Activated T-helper 1 cell treated with anti-CD3 and anti-CD28 coated beads, Interleukin-12 subunit alpha, Interleukin-12 subunit beta, Interleukin-2, Interleukin-4 antibody, amounts not matched to agents 30 ng/mL and 10 ng/mL and 1 ng/mL, durations not matched to agents 14 hours and 24 hours and 36 hours (primary cell): ENCODE results near the gene RPSA. TPM values are rescaled to one million over a fixed set of nuclear protein-coding genes. Genes with fewer than 3 reads are reported as not detected.
"Not testable (repeated sequence)": the region's sequence is repeated elsewhere in the genome, so short reads cannot be mapped to it uniquely, and the experiment has no call there.

ENCODE experiments used
- DNase-seq: peaks from one replicate; pipeline ENCODE4 v3.0.0; 2021; ENCODE audit warnings: low spot score
- H3K27ac Mint-ChIP-seq: one replicate; pipeline ENCODE4 v1.8.0; 2021; ENCODE audit warnings: mild to moderate bottlenecking, mixed read lengths
- H3K27me3 Mint-ChIP-seq: one replicate; pipeline ENCODE4 v1.8.0; 2022; ENCODE audit warnings: mild to moderate bottlenecking, moderate library complexity, mixed read lengths; ENCODE audit not compliant: insufficient read depth
- H3K36me3 Mint-ChIP-seq: one replicate; pipeline ENCODE4 v1.8.0; 2021; ENCODE audit warnings: low read depth, mixed read lengths
- H3K4me1 Mint-ChIP-seq: one replicate; pipeline ENCODE4 v1.8.0; 2021; ENCODE audit warnings: low read depth, mixed read lengths
- H3K4me3 Mint-ChIP-seq: one replicate; pipeline ENCODE4 v1.8.0; 2021; ENCODE audit warnings: mild to moderate bottlenecking, moderate library complexity, mixed read lengths
- H3K9me3 Mint-ChIP-seq: one replicate; pipeline ENCODE4 v1.8.0; 2021; ENCODE audit warnings: mixed read lengths
- intact Hi-C: fragments of 100-400 bp; cut with micrococcal nuclease; formaldehyde crosslinking; loops from one replicate; pipeline ENCODE4 v1.15.1; 2024
- total RNA-seq: library from RNA; stranded (reverse); gene quantifications from 2 replicates; pipeline ENCODE4 v1.2.3, GENCODE V29; 2022

Gene RPSA
- total RNA-seq, 1 donor from 2014 or later, result 1,750 TPM

GRCh38 chr3:39456159-39456558 is 49.6 kb downstream of the RPSA start:
- H3K36me3 Mint-ChIP-seq, result no peaks in the 10 kb centered on the region
- DNase-seq, result no peak
- H3K4me3 Mint-ChIP-seq, result no peak overlapping the region
- intact Hi-C loops, result no loop called here
- no peaks in the 10 kb centered on the region for H3K9me3 Mint-ChIP-seq
- H3K27me3 Mint-ChIP-seq, result peaks cover 8% of the 10 kb centered on the region
- H3K4me1 Mint-ChIP-seq, result no peaks in the 10 kb centered on the region
- no peak overlapping the region for H3K27ac Mint-ChIP-seq

GRCh38 chr3:39457361-39457760 is 50.8 kb downstream of the RPSA start:
- peaks cover 7% of the 10 kb centered on the region for H3K27me3 Mint-ChIP-seq
- H3K4me1 Mint-ChIP-seq, result no peaks in the 10 kb centered on the region
- no peak overlapping the region for H3K27ac Mint-ChIP-seq
- H3K9me3 Mint-ChIP-seq, result no peaks in the 10 kb centered on the region
- no peak for DNase-seq
- H3K36me3 Mint-ChIP-seq, result no peaks in the 10 kb centered on the region
- no peak overlapping the region for H3K4me3 Mint-ChIP-seq
- intact Hi-C loops, result no loop called here

GRCh38 chr3:39458579-39458978 is 52.1 kb downstream of the RPSA start:
- intact Hi-C loops, H3K36me3 Mint-ChIP-seq, H3K27ac Mint-ChIP-seq, H3K4me1 Mint-ChIP-seq, H3K4me3 Mint-ChIP-seq, DNase-seq, H3K9me3 Mint-ChIP-seq: not testable (repeated sequence)
- H3K27me3 Mint-ChIP-seq, result peaks cover 12% of the 10 kb centered on the region

GRCh38 chr3:39460677-39461076 is 54.2 kb downstream of the RPSA start:
- no peak overlapping the region for H3K27ac Mint-ChIP-seq
- no peaks in the 10 kb centered on the region for H3K9me3 Mint-ChIP-seq
- no peaks in the 10 kb centered on the region for H3K4me1 Mint-ChIP-seq
- intact Hi-C loops, result no loop called here
- no peak for DNase-seq
- H3K36me3 Mint-ChIP-seq, result no peaks in the 10 kb centered on the region
- peaks cover 10% of the 10 kb centered on the region for H3K27me3 Mint-ChIP-seq
- H3K4me3 Mint-ChIP-seq, result no peak overlapping the region

Other genes starting within 250 kb of the RPSA start
- gene XIRP1, start 214.1 kb upstream of the RPSA start, total RNA-seq, result 2.4 and 3.0 TPM in 2 replicates
- gene CX3CR1, start 126.7 kb upstream of the RPSA start, total RNA-seq, result 0.44 and 0.64 TPM in 2 replicates
- gene CCR8, start 77.0 kb upstream of the RPSA start, total RNA-seq, result 7.1 and 8.9 TPM in 2 replicates
- gene SLC25A38, start 23.4 kb upstream of the RPSA start, total RNA-seq, result 40.0 and 43.1 TPM in 2 replicates
- not detected in 2 replicates for gene MOBP, start 61.0 kb downstream of the RPSA start, total RNA-seq